ENCODE results near the gene BIN2.
"Not testable (repeated sequence)": the region's sequence is repeated elsewhere in the genome, so short reads cannot be mapped to it uniquely, and the experiment has no call there.

Gene BIN2

DNA sequence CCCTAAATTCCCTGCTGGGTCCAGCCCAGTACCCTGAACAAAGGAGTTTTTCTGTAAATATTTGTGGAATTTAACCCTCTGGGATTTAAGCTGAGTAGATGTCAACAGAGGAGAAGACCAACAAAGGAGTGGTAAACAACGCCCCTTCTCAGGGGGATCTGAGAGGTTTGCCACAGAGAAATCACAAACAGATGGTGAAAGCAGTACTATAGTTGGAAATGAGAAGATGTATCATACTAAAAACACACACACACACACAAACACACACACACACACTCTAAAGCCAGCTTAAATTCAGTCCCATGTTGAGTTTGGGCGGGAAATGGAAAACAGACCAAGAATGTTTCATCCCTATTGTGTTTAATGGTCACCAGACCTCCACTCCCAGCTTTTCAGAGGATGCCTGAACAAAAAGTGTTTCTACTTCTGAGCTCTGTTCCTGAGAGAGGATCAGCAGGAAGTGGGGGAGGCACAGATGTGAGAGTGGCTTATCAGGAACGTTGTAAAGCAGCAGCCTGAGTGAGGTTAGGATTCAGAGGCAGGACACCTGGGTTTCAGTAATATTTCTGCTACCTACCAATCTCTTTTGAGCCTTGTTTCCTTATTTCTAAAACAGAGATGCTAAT is 3.2 kb downstream of the BIN2 start:
- no peak for DNase-seq (ENCODE audit: insufficient read length, low spot score)
- TF ChIP-seq POU2F2 (IDR thresholded peaks at IDR 0.05; ENCODE audit: low read depth, low read length) (no peak), PAX5 (IDR thresholded peaks at IDR 0.05; ENCODE audit: insufficient read depth, low read length, severe bottlenecking) (no peak), TAF1 (IDR thresholded peaks at IDR 0.05; ENCODE audit: low read depth, low read length) (no peak), SPI1 (IDR thresholded peaks at IDR 0.05; ENCODE audit: low read depth, low read length) (no peak), POLR2A (IDR thresholded peaks at IDR 0.05; ENCODE audit: low read depth, low read length) (no peak), POLR2AphosphoS5 (IDR thresholded peaks at IDR 0.05; ENCODE audit: low read depth, low read length) (no peak)
- peak; percentile 80 for FAIRE-seq

DNA sequence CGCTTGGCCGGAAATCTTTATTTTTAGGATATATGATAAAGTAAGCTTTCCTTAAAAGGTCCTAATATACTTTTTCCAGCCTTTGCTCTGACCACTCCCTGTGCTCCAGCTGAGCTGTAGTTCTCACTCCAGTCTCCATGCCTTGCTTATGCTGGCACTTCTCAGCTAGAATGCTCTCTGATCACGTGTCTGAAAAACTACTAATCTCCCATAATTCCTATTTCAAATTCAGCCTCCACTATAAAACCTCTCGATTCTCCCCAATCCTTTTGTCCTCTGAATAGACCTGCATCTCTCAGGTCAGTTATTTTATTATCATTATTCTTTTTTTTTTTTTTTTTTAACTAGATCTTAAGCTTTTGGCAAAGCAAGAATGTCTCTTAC is 3.7 kb downstream of the BIN2 start:
- DNase-seq (ENCODE audit: insufficient read length, low spot score) (no peak), FAIRE-seq (no peak)
- TF ChIP-seq TAF1 (IDR thresholded peaks at IDR 0.05; ENCODE audit: low read depth, low read length) (no peak), POLR2AphosphoS5 (IDR thresholded peaks at IDR 0.05; ENCODE audit: low read depth, low read length) (no peak), SPI1 (IDR thresholded peaks at IDR 0.05; ENCODE audit: low read depth, low read length) (no peak), POU2F2 (IDR thresholded peaks at IDR 0.05; ENCODE audit: low read depth, low read length) (no peak), POLR2A (IDR thresholded peaks at IDR 0.05; ENCODE audit: low read depth, low read length) (no peak), PAX5 (IDR thresholded peaks at IDR 0.05; ENCODE audit: insufficient read depth, low read length, severe bottlenecking) (no peak)

DNA sequence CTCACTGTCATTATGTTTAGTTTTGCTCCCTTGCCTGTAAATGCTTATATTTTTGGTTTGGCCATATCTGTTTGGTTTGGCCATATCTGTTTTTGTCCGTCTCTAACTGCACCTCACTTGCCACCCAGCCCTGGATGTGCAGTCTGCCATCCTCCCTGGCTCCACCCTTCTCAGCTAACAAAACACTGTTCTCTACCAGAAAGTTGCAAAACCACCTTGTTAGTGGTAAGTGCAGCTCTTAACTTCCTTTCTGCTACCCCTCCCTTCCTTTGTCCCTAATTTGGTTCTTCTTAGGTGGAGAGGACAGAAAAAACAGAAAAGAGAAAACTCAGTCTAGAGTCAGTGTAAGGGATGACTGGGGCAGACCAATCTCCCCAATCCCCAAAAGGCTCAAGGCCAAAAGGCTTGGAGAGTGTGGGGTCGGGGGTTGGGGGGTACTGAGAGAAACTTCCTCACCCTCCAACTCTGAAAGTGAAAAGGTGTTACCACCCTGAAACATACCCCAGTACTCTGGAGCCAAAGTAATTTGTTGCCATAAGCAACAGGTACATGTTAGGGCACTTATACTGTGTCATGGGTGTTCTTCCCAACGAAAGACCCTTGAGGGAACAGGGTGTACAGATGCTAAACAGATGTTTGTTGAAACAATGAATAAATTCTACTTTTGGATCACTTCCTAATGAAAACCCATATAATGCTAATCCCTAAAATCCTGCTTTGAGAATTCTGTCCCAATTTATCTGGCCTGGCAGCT is 5.0 kb downstream of the BIN2 start:
- no peak for DNase-seq (ENCODE audit: insufficient read length, low spot score)
- peak; percentile 72 for FAIRE-seq
- TF ChIP-seq TAF1 (IDR thresholded peaks at IDR 0.05; ENCODE audit: low read depth, low read length) (no peak), SPI1 (IDR thresholded peaks at IDR 0.05; ENCODE audit: low read depth, low read length) (no peak), POLR2A (IDR thresholded peaks at IDR 0.05; ENCODE audit: low read depth, low read length) (no peak), POLR2AphosphoS5 (IDR thresholded peaks at IDR 0.05; ENCODE audit: low read depth, low read length) (no peak), PAX5 (IDR thresholded peaks at IDR 0.05; ENCODE audit: insufficient read depth, low read length, severe bottlenecking) (no peak), POU2F2 (IDR thresholded peaks at IDR 0.05; ENCODE audit: low read depth, low read length) (no peak)

DNA sequence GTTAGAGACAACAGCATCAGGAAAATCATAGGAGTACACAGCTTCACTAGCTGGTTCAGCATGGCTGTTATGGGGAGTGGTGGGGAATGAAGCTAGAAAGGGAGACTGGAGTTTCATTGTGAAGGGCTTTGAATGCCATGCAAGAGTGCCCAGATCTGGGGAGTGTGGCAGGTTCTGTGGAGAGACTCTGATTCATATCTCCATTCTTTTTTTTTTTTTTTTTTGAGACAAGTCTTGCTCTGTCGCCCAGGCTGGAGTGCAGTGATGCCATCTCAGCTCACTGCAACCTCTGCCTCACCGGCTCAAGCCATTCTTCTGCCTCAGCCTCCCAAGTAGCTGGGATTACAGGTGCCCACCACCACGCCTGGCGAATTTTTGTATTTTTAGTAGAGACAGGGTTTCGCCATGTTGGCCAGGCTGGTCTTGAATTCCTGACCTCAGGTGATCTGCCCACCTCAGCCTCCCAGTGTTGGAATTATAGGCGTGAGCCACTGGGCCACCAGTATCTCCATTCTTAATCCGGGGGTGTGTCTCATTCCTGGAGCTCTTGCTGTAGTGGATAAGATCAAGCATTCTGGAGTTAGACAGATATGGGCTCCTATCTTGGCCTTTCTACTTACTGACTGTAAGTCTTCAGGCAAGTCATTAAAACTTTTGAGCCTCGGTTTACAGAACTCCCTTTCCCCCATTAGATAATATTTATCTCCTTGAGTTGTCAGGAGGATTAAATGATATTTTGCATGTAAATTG is 5.7 kb downstream of the BIN2 start:
- DNase-seq (ENCODE audit: insufficient read length, low spot score); FAIRE-seq: not testable (repeated sequence)

DNA sequence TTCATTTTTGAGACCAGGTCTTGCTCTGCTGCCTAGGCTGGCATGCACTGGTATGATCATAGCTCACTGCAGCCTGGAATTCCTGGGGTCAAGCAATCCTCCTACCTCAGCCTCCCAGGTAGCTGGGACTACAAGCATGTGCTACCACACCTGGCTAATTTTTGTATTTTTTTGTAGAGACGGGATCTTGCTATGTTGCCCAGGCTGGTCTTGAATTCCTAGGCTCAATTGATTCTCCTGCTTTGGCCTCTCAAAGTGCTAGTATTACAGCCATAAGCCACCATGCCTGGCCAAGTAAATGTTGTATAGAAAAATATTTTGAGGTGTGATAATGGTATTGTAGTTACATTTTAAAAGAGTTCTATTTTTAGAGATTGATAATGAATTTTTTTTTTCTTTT is 12.6 kb downstream of the BIN2 start:
- DNase-seq (ENCODE audit: insufficient read length, low spot score) (no peak), FAIRE-seq (no peak)
- TF ChIP-seq POLR2AphosphoS5 (IDR thresholded peaks at IDR 0.05; ENCODE audit: low read depth, low read length), result no peak
- TF ChIP-seq TAF1 (IDR thresholded peaks at IDR 0.05; ENCODE audit: low read depth, low read length), result no peak
- TF ChIP-seq POU2F2 (IDR thresholded peaks at IDR 0.05; ENCODE audit: low read depth, low read length), result no peak
- no peak for TF ChIP-seq PAX5 (IDR thresholded peaks at IDR 0.05; ENCODE audit: insufficient read depth, low read length, severe bottlenecking)
- TF ChIP-seq SPI1 (IDR thresholded peaks at IDR 0.05; ENCODE audit: low read depth, low read length), result no peak
- no peak for TF ChIP-seq POLR2A (IDR thresholded peaks at IDR 0.05; ENCODE audit: low read depth, low read length)

DNA sequence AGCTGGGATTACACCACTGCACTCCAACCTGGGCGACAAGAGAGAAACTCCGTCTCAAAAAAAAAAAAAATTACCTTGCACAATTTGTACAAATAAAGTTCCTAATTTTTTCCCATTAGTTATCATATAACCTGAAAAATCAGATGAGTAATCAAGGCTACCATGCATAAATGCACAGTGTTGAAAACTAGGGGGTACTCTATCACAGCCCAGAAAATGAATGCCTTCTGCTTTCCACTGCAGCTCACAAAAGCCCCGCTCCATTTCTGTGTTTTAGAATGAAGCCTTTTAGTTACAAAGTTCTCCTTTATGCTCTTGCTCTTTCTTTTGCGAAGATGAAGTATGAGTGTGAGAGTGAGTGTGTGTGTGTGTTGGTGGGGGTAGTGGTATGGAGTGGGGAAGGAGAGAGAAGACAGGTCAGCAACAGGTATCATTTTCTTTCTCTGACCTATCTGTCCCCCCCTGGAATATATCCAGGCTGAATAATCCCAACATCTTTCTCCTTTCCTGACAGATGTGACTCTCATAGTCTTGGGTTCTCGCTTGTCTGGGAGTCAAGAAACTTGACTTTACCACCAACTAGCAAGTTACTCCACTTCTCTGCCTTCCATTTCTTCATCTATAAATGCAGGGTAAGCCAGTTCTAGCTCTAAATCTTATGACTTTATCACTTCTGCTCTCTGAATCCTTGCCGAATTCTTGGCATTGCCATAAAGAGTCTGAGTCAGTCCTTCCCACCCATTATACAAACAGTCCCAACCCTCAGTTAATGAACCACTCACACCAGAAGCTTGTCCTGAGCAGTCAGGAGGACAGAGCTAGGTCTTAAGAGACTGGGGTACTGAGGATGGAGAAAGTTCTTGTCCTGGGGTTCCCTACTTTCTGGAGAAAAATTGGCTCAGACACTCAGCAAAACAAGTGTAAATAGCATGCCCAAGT is 16.1 kb downstream of the BIN2 start:
- FAIRE-seq (no peak), DNase-seq (ENCODE audit: insufficient read length, low spot score) (no peak)
- TF ChIP-seq POLR2A (IDR thresholded peaks at IDR 0.05; ENCODE audit: low read depth, low read length) (no peak), PAX5 (IDR thresholded peaks at IDR 0.05; ENCODE audit: insufficient read depth, low read length, severe bottlenecking) (no peak), SPI1 (IDR thresholded peaks at IDR 0.05; ENCODE audit: low read depth, low read length) (no peak), POU2F2 (IDR thresholded peaks at IDR 0.05; ENCODE audit: low read depth, low read length) (no peak)

DNA sequence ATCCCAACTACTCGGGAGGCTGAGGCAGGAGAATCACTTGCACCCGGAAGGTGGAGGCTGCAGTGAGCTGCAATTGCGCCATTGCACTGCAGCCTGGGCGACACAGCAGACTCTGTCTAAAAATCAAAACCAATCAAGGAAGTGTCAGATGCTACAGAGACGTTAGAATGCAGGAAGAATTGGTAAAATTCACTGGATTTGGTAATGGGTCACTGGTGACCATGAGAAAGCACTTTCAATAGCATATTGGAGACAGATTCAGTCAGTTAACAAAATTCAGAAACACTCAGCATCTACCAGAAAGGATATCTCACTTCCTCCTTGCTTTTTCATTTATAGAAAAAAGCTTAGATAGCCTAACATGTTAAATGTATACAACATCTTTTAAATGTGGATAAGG is 17.5 kb downstream of the BIN2 start:
- no peak for TF ChIP-seq PAX5 (IDR thresholded peaks at IDR 0.05; ENCODE audit: insufficient read depth, low read length, severe bottlenecking)
- peak; percentile 70 for TF ChIP-seq SPI1 (IDR thresholded peaks at IDR 0.05; ENCODE audit: low read depth, low read length)
- DNase-seq (ENCODE audit: insufficient read length, low spot score), result no peak
- no peak for FAIRE-seq

DNA sequence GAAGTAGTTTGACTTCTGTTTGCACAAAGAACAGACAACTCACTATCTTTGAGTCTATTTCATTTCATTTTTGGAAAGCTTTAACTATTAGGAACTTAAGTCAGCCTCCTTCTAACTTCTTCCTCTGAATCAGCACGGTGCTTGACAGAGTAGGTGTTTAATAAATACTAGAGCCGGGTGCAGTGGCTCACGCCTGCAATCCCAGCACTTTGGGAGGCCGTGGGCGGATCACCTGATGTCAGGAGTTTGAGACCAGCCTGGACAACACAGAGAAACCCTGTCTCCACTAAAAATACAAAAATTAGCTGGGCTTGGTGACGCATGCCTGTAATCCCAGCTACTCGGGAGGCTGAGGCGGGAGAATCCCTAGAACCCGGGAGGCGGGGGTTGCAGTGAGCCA is 23.2 kb downstream of the BIN2 start:
- not testable (repeated sequence) for DNase-seq (ENCODE audit: insufficient read length, low spot score); FAIRE-seq

DNA sequence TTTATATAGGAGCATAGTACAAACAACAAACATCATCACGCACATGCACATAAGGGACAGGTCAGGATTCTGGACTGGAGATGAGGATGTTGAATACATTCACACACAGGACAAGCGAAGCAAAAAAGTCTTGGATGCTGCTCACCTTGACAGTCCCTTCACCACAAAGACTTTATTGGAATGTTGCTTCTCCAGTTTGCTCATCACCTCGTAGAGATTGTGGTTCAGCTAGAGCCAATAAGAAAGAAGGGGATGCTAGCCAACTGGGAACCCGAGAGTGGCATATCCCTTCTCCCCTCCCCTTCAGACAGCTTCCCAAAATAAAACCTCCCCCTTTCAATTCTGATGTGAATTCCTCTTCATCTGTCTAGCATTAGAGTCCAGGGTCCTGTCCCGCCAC is 28.3 kb downstream of the BIN2 start:
- no peak for TF ChIP-seq PAX5 (IDR thresholded peaks at IDR 0.05; ENCODE audit: insufficient read depth, low read length, severe bottlenecking)
- TF ChIP-seq SPI1 (IDR thresholded peaks at IDR 0.05; ENCODE audit: low read depth, low read length), result no peak
- TF ChIP-seq TAF1 (IDR thresholded peaks at IDR 0.05; ENCODE audit: low read depth, low read length), result no peak
- TF ChIP-seq POLR2AphosphoS5 (IDR thresholded peaks at IDR 0.05; ENCODE audit: low read depth, low read length), result no peak
- no peak for TF ChIP-seq POU2F2 (IDR thresholded peaks at IDR 0.05; ENCODE audit: low read depth, low read length)
- no peak for TF ChIP-seq POLR2A (IDR thresholded peaks at IDR 0.05; ENCODE audit: low read depth, low read length)
- FAIRE-seq, result no peak
- DNase-seq (ENCODE audit: insufficient read length, low spot score), result no peak

DNA sequence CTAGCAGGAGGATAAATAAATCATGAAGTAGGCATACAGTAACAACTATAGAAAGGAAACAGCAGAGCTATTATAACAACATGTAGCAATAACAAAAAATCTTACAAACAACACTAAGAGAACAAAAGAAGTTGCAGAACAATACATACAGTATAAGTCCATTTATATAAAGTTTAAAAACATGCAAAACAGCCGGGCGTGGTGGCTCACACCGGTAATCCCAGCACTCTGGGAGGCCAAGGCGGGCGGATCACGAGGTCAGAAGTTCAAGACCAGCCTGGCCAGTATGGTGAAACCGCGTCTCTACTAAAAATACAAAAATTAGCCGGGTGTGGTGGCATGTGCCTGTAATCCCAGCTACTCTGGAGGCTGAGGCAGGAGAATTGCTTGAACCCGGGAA is 29.9 kb downstream of the BIN2 start:
- DNase-seq (ENCODE audit: insufficient read length, low spot score); FAIRE-seq: not testable (repeated sequence)

All from GM12891 (cell line).